Measurements from ENCODE around the gene CD81. TPM values are rescaled to one million over a fixed set of nuclear protein-coding genes. Genes with fewer than 3 reads are reported as not detected.

The CD81 gene
- total RNA-seq, 1 donor from 2014 or later, result 347 TPM

GRCh38 chr11:2394818-2395105 is 17.7 kb downstream of the CD81 start:
- DNase-seq, result no peak
- Mint-ChIP-seq H3K4me1 (ENCODE audit: low read depth, unreplicated experiment) (peaks cover 10% of the 10 kb centered on the region), H3K4me3 (ENCODE audit: unreplicated experiment) (no peak overlapping the region), H3K9me3 (ENCODE audit: unreplicated experiment) (peaks cover 7% of the 10 kb centered on the region), H3K27me3 (ENCODE audit: unreplicated experiment) (peaks cover 8% of the 10 kb centered on the region), H3K36me3 (ENCODE audit: unreplicated experiment) (no peaks in the 10 kb centered on the region), H3K27ac (ENCODE audit: unreplicated experiment) (no peak overlapping the region)
- no peak for TF ChIP-seq CTCF (IDR thresholded peaks at IDR 0.05; ENCODE audit: partially characterized antibody, unreplicated experiment)

GRCh38 chr11:2395211-2395730 is 18.2 kb downstream of the CD81 start:
- Mint-ChIP-seq H3K36me3 (ENCODE audit: unreplicated experiment) (no peaks in the 10 kb centered on the region), H3K27me3 (ENCODE audit: unreplicated experiment) (peaks cover 5% of the 10 kb centered on the region), H3K9me3 (ENCODE audit: unreplicated experiment) (peaks cover 5% of the 10 kb centered on the region), H3K4me1 (ENCODE audit: low read depth, unreplicated experiment) (peaks cover 6% of the 10 kb centered on the region), H3K27ac (ENCODE audit: unreplicated experiment) (no peak overlapping the region), H3K4me3 (ENCODE audit: unreplicated experiment) (no peak overlapping the region)
- TF ChIP-seq CTCF (IDR thresholded peaks at IDR 0.05; ENCODE audit: partially characterized antibody, unreplicated experiment), result no peak
- no peak for DNase-seq

GRCh38 chr11:2395856-2396255 is 18.7 kb downstream of the CD81 start:
- no peak overlapping the region for H3K4me3 Mint-ChIP-seq (ENCODE audit: unreplicated experiment)
- H3K36me3 Mint-ChIP-seq (ENCODE audit: unreplicated experiment), result no peaks in the 10 kb centered on the region
- peaks cover 4% of the 10 kb centered on the region for H3K27me3 Mint-ChIP-seq (ENCODE audit: unreplicated experiment)
- no peak for TF ChIP-seq CTCF (IDR thresholded peaks at IDR 0.05; ENCODE audit: partially characterized antibody, unreplicated experiment)
- H3K4me1 Mint-ChIP-seq (ENCODE audit: low read depth, unreplicated experiment), result peaks cover 2% of the 10 kb centered on the region
- no peak overlapping the region for H3K27ac Mint-ChIP-seq (ENCODE audit: unreplicated experiment)
- DNase-seq, result no peak
- peaks cover 5% of the 10 kb centered on the region for H3K9me3 Mint-ChIP-seq (ENCODE audit: unreplicated experiment)

GRCh38 chr11:2396471-2396870 is 19.4 kb downstream of the CD81 start:
- H3K9me3 Mint-ChIP-seq (ENCODE audit: unreplicated experiment), result peaks cover 5% of the 10 kb centered on the region
- H3K4me1 Mint-ChIP-seq (ENCODE audit: low read depth, unreplicated experiment), result peaks cover 4% of the 10 kb centered on the region
- DNase-seq, result no peak
- no peak overlapping the region for H3K27ac Mint-ChIP-seq (ENCODE audit: unreplicated experiment)
- H3K4me3 Mint-ChIP-seq (ENCODE audit: unreplicated experiment), result no peak overlapping the region
- H3K36me3 Mint-ChIP-seq (ENCODE audit: unreplicated experiment), result no peaks in the 10 kb centered on the region
- TF ChIP-seq CTCF (IDR thresholded peaks at IDR 0.05; ENCODE audit: partially characterized antibody, unreplicated experiment), result no peak
- peaks cover 6% of the 10 kb centered on the region for H3K27me3 Mint-ChIP-seq (ENCODE audit: unreplicated experiment)

- H3K36me3 Mint-ChIP-seq (ENCODE audit: unreplicated experiment), result no peaks in the 10 kb centered on the region
- H3K9me3 Mint-ChIP-seq (ENCODE audit: unreplicated experiment), result peaks cover 5% of the 10 kb centered on the region
- no peak for TF ChIP-seq CTCF (IDR thresholded peaks at IDR 0.05; ENCODE audit: partially characterized antibody, unreplicated experiment)
- H3K27me3 Mint-ChIP-seq (ENCODE audit: unreplicated experiment), result peaks cover 6% of the 10 kb centered on the region
- H3K27ac Mint-ChIP-seq (ENCODE audit: unreplicated experiment), result peak overlapping the region; percentile 19
- H3K4me1 Mint-ChIP-seq (ENCODE audit: low read depth, unreplicated experiment), result peaks cover 5% of the 10 kb centered on the region
- DNase-seq, result no peak
- H3K4me3 Mint-ChIP-seq (ENCODE audit: unreplicated experiment), result no peak overlapping the region
Observed at GRCh38 chr11:2397005-2397404, 19.9 kb downstream of the CD81 start.

All from glutamatergic neuron (in vitro differentiated cells).